ENCODE measurements around the gene FNBP1.

The FNBP1 gene

DNA sequence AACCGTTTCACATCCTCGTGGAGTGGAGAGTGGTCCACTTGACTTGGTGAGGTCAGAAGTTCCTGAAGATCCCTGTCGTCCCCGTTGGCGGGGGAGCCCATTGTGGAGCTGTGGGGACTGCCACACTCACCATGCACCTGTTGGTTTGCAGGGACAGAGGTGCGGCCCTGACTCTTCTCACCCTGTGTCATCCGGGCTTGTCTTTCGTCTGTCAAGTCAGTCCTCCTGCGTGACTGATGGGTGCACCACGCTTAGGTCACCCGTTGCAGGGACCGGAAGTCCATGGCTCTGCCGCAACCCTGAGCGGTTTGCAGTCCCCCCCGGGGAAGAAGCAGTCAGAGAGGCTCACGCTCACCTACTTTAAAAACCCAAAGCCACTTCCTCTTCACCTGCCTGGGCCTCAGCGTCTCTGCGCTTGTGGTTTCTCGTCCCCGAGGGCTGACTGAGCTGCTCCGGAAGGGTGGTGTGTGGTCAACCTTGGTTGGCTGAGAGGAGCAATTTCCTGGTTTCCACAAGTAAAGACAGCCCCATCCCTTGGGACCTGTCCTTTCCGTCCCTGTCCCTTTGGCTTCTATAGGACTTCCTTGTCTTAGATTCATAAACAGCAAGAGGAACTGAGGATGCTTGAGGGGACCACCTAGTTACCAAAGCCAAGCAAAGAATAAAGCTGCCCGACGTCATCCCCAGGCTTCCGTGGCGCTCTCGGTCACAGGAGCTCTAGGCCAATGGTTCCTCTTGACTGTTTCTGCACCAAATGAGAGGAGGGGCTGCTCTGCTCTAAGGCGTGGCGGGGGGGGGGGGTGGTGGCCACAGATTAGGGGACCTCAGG, 154.5 kb downstream of the FNBP1 start:
- DNase-seq = no peak

DNA sequence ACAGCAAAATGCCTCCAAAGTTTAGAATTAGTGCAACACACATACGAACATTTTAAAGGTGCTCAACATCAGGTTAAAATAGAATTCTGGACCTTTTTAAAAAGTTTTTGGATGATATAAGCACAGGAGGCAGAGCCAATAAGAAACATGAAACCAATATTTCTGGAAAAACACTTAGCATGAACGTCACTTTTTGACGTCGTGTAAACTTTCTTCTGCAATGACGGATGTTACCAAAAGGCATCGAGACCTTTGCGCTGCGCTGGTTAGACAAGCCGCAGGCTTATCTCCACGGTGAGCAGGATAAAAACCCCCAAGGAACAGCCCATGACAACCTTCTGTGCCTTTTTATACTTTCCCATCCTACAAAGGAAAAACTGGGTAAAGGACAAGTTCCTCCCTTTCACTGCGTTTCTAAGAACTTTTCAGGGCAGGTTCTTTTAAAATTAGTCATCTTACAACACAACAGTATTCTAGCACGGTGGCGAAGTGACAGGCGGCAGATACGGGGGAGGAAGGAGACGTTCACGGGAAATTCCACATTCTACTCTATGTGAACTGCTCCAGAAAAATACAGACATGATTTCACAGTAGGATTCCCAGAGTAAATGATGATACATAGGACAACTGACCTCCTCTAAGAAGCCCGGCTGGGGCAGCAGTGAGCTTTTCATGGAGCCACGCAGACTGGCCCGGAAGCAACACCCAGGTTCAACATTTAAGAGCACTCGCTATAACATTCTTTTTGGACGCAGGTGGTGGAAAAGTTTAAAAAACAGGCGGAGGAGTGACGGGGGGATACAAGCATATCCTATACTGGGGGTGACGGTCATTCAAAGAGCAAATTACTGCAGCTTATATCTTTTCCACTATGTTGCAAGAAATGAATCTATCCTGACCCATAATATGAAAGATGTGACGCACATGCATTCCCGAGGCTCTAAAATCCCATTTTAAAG, 155.4 kb downstream of the FNBP1 start:
- no peak for DNase-seq

DNA sequence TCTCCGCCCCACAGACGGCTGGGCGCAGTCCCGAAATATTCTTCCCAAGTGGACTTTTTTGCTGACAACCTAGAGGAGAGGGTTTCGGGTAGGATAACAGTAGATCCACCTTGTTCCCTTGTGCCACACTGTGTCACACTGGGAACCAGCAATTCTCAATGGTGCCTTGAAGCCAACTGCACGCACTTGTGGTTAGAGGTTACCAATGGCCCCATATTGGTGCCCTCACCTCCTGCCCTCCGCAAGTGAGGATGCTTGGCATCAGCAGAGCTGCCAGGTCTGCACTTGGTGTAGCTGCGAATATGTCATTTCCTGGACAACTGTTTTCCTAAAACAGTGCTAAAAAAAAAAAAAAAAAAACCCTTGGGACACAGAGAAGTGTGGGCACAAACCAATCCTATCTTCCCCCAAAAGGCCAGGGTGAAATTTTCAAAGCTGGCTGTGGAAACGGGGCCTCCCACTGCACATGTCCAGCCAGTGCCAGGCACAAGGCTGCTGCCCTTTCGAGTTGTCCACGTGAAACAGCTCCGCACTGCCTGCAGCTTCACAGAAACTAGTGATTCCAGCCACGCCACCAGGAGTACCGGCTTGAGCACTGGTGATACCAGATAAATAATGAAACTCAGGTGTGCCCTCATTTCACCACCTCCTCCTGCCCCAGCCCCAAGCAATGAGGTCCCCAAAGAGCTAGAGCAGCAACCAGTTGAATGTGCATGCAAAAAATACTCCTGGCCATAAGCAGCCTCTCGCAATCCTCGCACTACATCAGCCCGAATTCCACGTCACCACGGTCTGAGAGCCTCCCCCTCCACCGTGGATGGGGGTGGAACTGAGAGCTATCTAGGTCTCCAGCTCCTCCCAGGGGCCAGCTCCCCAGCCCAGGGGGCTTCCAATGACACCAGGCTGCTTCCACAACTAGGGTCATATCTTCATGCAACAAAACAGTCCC, 156.5 kb downstream of the FNBP1 start:
- no peak for DNase-seq

DNA sequence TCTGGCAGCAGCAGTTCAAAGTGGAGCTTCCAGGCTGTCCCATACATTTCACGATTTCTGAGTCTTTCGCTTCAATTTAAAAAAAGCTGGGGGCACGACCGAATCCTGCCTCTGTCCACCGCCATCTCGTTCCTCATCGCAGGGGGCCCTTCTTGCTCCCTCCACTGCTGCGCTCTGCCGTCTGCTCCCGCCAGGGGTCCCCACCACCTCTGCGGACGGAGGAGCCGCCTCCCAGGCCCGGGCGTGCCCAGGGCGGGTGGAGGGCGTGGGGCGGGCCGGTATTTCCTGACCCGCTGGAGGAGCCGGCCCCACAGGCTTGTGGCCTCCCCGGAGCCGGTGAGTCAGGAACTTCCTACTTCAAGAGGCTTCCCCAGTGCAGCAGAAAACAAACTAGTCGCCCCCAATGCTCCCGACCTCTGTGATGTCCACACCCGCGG, 157.3 kb downstream of the FNBP1 start:
- DNase-seq = peak in 1 of 2 experiments; percentile 61

DNA sequence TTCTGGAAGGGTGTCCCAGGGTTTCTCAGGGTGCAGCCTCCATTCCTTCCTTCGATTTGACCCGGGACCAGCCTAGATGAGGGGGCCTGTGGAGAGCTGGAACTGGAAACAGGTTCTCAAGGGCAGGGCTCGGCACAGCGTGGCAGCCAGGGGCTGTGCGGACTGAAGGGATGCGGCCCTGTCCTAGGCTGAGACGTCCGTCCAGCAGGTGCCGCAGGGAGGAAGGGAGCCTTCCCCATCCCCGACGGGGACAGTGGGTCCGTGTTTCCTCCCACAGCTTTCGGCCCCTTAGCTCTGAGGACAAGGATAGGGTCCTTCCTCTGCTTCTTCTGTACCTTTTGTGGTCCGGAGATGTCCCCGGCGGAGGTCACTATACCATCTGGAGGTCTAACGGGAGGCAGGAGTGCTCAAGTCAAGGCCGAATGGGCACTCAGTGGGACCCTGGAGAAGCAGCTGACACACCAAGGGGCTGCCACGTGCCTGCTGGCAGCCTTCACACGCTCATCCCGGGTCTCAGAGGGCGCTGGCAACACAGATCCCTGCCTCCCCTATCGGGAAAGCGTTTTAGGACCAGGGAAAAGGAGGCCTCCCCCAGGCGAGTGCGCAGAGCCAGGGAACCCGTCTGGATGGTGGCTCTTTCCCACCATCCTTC, 157.8 kb downstream of the FNBP1 start:
- no peak for DNase-seq

DNA sequence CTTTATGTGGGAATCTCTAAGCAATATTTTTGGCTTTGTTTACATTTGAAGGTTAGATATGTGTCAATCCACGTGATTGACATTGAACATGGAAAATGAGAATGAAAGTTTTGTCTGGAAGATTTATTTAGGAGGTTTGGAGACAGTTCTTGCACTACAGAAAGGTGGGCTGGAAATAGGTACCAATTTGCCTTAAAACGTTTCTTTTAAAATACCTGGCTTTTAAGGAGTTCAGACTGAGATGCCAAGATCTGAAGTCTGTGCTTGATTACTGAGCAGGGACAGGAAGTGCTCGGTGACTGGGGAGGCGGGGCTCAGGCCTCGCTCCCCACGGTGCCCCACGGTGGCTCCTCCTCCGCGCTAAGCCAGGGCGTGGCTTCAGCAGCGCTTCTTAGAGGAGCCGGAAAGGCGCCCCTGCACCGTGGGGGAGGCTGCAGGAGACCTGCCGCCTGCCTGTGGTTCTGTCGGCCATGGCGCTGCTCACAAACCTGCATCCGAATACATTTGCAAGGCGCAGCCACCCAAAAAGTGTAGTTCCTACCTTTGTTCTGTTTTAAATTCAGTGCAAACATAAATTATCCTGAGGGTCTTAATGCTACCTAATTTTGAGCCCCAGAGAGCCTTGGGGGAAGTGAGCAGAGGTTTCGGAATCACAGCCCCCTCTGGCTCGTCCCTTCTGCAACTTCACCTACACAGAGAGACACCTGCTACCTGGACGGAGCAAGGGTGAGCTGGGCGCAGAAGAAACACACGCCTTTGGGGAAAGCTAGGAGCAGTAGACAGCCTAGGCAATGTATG, 158.6 kb downstream of the FNBP1 start:
- DNase-seq = peak; percentile 25 to 60

DNA sequence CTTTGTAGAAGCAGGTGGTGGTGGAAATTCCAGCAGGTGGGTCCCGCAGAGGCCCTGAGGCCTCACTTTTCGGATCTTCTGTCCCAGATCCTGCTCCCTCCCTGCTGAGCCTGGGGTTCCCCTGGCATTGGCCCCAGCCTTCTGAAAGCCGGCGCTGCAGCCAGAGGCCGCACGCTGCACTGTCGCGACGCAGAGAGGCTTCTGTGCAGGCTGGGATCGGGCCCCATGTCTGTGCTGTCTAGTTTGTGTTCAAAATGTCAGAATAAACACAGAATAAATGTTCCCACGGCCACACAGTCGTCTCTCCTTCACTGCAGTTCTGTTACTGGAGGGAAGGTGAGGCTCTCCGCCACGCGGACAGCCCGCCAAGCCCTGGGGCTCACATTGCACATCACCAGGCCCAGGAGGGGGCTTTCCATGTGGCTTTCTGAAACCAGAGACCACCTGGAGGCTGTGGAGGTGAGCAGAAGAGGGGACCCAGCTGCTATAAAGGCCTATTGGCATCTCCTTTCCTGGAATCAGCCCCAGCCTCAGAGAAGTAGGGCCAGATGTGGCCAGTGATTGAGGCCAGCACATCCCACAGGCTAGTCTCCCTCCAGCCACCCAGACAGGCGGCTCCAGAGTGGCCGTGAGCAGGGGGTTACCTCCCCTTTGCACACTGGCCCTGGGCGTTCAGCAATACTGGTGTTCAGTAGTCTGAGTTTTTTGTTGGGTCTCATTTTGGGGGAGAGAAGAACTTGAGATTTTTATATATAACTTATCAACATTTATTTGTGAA, 161.3 kb downstream of the FNBP1 start:
- DNase-seq = no peak

DNA sequence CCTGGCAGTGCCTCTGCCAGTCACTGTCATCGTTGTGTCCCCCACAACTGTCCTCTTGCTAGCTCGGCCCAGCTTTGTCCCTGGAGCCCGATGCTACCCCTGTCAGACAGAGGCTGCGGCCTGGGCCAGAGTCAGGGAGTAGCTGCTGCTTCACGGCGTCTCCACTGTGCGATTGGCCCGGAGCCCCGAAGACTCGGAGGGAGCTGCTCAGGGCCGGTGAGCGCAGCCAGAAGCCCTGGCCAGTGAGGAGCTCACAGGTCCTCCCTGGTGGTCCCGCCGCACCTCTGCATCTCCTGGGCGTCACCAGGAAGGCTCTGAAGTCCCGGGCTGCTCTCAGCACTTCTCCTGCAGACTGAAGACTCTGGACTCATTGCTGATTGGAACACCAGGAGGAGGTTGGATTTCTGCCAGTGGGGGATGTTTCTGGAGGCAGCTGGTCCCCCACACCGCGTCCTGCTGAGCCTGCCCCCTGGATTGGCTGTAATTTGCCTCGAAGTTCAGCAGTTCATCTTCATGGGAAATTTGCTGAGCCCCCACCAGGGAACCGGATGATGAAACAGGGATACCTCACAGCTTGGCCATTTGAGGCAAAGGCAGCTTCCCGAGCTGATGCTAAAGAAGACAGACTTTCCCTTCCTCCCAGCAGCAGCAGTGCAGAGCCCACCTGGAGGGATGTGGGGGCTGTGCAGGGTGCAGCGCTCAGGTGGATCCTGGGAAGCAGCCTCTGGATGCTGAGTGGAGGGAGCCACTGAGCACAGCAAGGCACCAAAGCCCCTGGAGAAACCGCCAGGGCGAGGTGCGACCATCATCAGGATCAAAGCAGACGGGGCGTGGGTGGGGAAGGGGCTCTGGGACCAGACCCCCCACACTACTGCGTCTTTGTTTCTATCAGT, 162.1 kb downstream of the FNBP1 start:
- DNase-seq = no peak

DNA sequence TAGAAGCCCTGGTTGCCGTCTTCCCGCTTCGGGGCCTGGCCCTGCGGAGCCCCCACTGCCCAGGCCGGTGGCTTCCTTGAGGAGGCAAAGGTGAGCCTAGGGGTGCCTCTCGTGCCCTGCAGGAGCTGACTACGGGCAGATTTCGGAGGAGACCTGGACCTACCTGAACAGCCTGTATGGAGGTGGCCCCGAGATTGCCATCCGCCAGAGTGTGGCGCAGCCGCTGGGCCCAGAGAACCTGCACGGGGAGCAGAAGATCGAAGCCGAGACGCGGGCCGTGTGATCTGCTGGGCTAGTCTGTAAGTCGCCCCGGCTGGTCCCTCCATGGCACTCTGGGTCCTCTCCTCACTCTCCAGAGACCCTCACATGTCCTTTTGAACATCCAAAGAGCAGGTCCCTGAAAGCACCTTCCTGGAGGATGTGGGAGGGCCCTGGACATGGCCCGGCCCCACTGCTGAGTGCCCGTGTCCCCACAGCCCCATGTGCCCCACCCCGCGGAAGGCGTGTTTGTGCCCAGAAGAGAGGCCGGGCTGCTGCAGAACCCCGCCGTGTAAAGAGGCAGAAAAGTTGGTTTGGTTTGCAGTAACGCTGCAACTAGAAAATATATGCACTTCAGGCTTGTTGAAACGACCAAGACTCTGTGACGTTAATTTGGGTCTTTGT, 162.9 kb downstream of the FNBP1 start:
- DNase-seq = no peak

DNA sequence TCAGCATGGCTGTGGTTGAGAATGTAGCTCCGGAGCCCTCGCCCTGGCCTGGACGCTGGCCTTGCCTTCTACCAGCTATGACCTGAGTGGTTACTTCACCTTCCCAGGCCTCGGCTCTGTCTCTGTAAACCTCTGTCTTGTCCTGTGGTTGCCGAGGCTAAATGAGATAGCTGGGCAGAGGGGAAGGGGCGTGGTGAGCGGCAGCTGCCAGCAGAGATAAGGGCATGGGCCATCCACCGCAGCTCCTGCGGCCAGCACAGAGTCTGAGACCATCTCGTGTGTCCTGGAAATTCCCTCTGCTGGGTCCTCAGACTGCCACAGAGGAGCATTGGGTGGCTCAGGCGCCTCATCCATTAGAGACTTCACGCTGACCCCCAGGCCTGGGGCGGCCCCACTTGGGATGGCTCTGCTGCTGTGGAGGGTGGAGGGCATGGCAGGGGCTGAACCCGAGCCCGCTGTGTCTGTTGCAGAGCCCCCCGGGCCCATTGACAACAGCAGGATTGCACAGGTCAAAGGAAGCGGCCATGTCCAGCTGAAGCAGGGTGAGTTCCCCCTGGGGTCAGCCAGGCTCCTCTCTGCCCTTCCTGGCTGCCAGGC, 163.8 kb downstream of the FNBP1 start:
- no peak for DNase-seq

DNA sequence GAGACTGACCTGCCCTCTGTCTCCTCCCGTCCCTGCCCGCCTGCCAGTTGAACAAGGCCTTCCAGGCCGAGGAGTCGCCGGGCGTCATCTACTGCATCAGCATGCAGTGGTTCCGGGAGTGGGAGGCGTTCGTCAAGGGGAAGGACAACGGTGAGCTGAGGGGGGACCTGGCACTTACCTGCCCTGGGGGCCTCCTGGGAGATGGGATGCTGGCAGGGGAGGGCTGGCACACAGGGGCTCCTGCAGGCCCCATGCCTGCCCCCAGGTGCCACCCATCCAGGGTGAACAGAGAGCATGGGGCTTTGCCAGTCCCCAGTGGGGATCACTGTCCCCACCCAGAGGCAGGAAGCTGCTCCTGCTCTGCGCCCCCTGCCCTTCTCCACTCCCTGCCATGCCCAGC, 164.7 kb downstream of the FNBP1 start:
- DNase-seq = no peak

DNA sequence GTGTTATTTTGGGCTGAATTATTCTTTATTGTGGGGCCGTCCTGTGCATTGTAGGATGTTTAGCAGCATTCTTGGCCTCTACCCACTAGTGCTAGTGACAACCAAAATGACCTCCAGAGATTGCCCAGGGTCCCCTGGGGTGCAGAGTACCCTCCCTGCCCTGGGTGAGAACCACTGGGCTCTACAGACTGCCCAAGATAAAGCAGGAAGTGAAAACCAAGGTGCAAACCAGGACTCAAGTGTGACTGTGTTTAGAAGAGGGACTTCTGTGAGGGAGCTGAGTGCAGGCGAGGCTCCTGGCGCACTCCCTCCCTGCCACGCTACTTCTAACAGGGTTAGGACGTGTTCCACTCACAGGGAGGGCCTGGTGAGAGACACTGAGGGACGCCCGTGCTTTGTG, 166.2 kb downstream of the FNBP1 start:
- no peak for DNase-seq

DNA sequence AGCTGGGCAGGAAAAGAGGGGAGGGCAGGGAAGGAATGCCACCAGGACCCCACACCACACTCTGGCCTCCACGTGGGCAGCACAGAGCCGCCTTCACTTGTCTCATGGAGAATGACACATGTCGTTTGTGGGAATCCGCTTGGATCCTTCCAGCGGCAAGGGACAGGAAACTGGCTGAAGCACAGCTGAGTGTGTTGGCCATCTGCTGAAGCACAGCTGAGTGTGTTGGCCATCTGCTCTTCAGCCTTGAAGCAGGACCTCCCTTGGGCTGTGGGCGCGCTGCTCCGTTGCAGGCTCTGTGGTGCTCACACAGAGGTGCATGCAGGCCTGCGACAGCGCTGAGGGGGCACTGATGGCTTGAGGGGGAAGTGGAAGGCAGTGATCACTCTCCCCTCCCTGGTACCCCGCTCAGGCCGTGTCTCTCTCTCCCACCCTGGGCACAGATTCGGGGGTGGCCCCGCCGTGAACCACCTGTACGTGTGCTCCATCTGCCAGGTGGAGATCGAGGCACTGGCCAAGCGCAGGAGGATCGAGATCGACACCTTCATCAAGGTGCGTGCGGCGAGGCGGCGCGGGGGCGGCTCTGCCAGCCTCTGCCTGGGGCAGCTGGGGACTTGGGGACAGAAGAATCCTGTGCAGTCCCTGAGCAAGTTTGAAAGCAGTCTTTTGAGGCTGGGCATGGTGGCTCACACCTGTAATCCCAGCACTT, 167.1 kb downstream of the FNBP1 start:
- peak in 1 of 2 experiments; percentile 58 for DNase-seq

DNA sequence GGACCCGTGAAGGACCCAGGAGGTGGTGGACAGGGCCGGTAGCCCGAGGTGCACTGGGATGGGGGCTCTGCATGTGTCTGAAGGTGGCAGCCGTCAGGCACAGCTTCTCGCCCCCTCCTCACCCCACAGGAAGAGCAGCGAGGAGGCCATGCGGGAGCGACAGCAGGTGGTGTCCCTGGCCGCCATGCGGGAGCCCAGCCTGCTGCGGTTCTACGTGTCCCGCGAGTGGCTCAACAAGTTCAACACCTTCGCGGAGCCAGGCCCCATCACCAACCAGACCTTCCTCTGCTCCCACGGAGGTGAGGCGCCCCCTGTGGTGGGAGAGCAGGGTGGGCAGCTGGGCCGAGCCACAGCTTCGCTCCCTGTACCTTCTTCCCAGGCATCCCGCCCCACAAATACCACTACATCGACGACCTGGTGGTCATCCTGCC, 167.8 kb downstream of the FNBP1 start:
- DNase-seq = no peak

DNA sequence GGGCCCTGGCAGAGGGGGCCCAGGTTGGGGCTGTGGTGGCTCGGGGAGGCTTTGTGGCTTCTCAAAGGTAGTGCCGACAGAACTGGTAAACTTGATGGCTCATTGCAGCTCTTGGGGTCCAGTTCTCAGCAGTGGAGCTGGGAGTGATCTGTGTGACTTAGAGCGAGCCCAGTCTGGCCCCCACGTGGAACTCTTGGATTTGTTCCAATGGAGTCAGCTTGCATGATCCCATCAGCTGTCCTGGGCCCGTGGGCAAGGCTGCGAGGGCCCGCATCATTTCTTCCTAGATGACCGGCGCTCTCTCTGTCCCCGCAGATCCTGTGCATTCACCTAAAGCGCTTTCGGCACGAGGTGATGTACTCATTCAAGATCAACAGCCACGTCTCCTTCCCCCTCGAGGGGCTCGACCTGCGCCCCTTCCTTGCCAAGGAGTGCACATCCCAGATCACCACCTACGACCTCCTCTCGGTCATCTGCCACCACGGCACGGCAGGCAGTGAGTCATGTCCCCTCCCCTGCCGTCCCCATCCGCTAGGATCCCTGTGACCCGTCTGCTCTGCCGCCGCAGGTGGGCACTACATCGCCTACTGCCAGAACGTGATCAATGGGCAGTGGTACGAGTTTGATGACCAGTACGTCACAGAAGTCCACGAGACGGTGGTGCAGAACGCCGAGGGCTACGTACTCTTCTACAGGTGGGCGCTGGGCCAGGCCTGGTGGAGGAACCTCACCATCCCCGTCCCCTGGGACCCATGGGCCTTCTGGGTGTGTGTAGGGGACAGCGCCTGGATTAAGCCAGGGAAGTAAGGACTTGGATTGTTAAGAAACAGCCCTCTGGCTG, 168.5 kb downstream of the FNBP1 start:
- DNase-seq = no peak

DNA sequence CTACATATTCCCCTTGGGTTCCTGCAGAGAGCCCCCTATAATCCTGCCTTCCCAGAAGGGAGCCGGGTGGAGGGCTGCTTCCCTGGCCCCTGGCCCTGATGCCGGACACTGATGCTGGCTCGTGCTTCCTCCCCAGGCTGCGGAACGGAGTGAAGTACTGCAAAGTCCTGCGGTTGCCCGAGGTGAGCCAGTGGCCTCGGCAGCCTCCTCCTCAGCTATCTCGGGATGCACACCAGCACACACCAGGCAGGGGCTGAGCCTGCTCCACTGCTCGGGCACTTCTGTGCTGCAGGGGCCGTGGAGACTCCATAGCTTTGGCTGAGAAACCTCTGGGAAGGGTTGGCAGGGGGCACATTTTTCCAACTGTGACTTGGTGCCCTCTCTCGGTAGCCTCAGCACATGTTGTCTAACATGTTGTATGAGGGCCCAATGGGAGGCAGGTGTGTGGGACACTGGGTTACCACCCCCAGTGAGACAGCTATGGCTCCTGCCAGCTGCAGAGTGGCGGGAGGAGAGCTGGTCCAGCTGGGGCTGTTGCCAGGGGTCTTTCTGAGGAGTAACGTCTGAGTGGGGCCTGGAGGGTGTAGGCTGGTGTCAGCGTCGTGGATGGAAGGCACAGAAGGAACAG, 169.3 kb downstream of the FNBP1 start:
- no peak for DNase-seq

Data from cerebellar nuclear complex (tissue), 1 donor.